Progenitor cell of endocrine pancreas (in vitro differentiated cells): Measurements from ENCODE around the gene PAX3. TPM values are rescaled to one million over a fixed set of nuclear protein-coding genes. Genes with fewer than 3 reads are reported as not detected.

Source experiments
- DNase-seq: peaks from one replicate; pipeline ENCODE4 v3.0.0; 2021; ENCODE audit warnings: low spot score; ENCODE audit not compliant: unreplicated experiment
- H3K27ac Mint-ChIP-seq: 2 replicates; pipeline ENCODE4 v1.8.0; 2021; ENCODE audit warnings: mild to moderate bottlenecking, moderate library complexity, mixed read lengths
- H3K27me3 Mint-ChIP-seq: 2 replicates; pipeline ENCODE4 v1.8.0; 2021; ENCODE audit warnings: mixed read lengths
- H3K36me3 Mint-ChIP-seq: 2 replicates; pipeline ENCODE4 v1.8.0; 2022; ENCODE audit warnings: mixed read lengths; ENCODE audit not compliant: insufficient read depth
- H3K4me1 Mint-ChIP-seq: 2 replicates; pipeline ENCODE4 v1.8.0; 2021; ENCODE audit warnings: low read depth, mixed read lengths
- H3K4me3 Mint-ChIP-seq: 2 replicates; pipeline ENCODE4 v1.8.0; 2021; ENCODE audit warnings: low read depth, mild to moderate bottlenecking, moderate library complexity, mixed read lengths
- H3K9me3 Mint-ChIP-seq: 2 replicates; pipeline ENCODE4 v1.8.0; 2021; ENCODE audit warnings: low read depth, mixed read lengths
- CTCF ChIP-seq: fragments of 200-600 bp; sonication (generic); IDR thresholded peaks from one replicate; pipeline ENCODE4 v1.5.0; 2021; ENCODE audit warnings: antibody characterized with exemption, mild to moderate bottlenecking; ENCODE audit not compliant: unreplicated experiment
- total RNA-seq: library from RNA; stranded (reverse); gene quantifications from 2 replicates; pipeline ENCODE4 v1.2.1, GENCODE V29; 2021

The PAX3 gene
- total RNA-seq, 1 donor from 2014 or later, result not detected

- Mint-ChIP-seq H3K36me3 (no peaks in the 10 kb centered on the region), H3K27me3 (peaks cover 91% of the 10 kb centered on the region), H3K27ac (no peak overlapping the region), H3K4me3 (no peak overlapping the region), H3K4me1 (no peaks in the 10 kb centered on the region), H3K9me3 (no peaks in the 10 kb centered on the region)
- no peak for TF ChIP-seq CTCF
- no peak for DNase-seq
Measured at GRCh38 chr2:222270396-222270795, 28.4 kb downstream of the PAX3 start.

GRCh38 chr2:222269132-222269531 is 29.7 kb downstream of the PAX3 start:
- Mint-ChIP-seq H3K36me3 (no peaks in the 10 kb centered on the region), H3K27ac (no peak overlapping the region), H3K9me3 (peaks cover under 1% of the 10 kb centered on the region), H3K4me1 (no peaks in the 10 kb centered on the region), H3K27me3 (peaks cover 96% of the 10 kb centered on the region), H3K4me3 (no peak overlapping the region)
- no peak for DNase-seq
- no peak for TF ChIP-seq CTCF

- Mint-ChIP-seq H3K4me1 (no peaks in the 10 kb centered on the region), H3K27ac (no peak overlapping the region), H3K9me3 (peaks cover 4% of the 10 kb centered on the region), H3K27me3 (peaks cover 92% of the 10 kb centered on the region), H3K36me3 (peaks cover 1% of the 10 kb centered on the region), H3K4me3 (no peak overlapping the region)
- DNase-seq, result no peak
- TF ChIP-seq CTCF, result no peak
Measured at GRCh38 chr2:222268311-222268990, 30.3 kb downstream of the PAX3 start.

GRCh38 chr2:222264791-222265320 is 33.9 kb downstream of the PAX3 start:
- TF ChIP-seq CTCF, result no peak
- Mint-ChIP-seq H3K36me3 (peaks cover 1% of the 10 kb centered on the region), H3K4me3 (no peak overlapping the region), H3K27ac (no peak overlapping the region), H3K9me3 (peaks cover 4% of the 10 kb centered on the region), H3K4me1 (no peaks in the 10 kb centered on the region), H3K27me3 (peaks cover 79% of the 10 kb centered on the region)
- DNase-seq, result no peak

GRCh38 chr2:222261504-222261903 is 37.3 kb downstream of the PAX3 start:
- no peak for DNase-seq
- Mint-ChIP-seq H3K27ac (no peak overlapping the region), H3K36me3 (peaks cover 1% of the 10 kb centered on the region), H3K4me3 (no peak overlapping the region), H3K9me3 (peaks cover 4% of the 10 kb centered on the region), H3K27me3 (peaks cover 79% of the 10 kb centered on the region), H3K4me1 (peaks cover 2% of the 10 kb centered on the region)
- TF ChIP-seq CTCF, result no peak
